ENCODE measurements around the gene SEMA6B. TPM values are rescaled to one million over a fixed set of nuclear protein-coding genes. Genes with fewer than 3 reads are reported as not detected.

The SEMA6B gene
- total RNA-seq, 6 donors from 2014 or later = 3.4 to 33.1 (median 7.6) TPM

DNA sequence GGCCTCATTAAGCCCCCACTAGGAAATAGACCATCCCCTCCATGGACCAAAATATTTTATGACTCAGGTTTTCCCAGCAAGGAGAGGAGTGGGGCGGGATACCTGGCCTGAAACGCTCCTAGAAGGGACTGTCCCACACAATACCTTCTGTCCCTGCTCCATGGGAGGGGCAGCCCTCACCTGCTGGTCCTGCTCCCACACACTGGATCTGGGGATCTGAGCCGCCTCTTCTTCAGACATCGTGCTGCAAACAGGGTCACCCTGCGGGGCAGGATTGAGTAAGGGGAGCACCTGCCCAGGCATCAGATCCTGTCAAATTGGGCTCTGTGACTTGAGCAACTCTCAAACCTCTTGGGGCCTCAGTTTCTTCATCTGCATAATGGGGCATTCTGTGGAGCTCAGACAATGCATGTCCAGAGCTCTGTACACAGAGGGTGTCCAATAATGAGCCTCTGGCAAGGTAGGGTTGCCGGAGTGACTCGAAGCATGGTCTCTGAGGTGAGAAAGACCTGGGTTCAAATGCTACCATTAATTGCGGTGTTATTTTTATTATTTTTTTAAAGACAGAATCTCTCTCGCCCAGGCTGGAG is 25.6 kb downstream of the SEMA6B start:
- peaks cover 0 to 36% (median 17%) of the 10 kb centered on the region in 4 donors for H3K4me1 ChIP-seq
- DNase-seq (no peak), ATAC-seq (ENCODE audit: low FRiP score in 2 of 2) (no peak)
- no peak overlapping the region for H3K27ac ChIP-seq
- no peaks in the 10 kb centered on the region for H3K36me3 ChIP-seq
- H3K27me3 ChIP-seq = no peaks in the 10 kb centered on the region
- TF ChIP-seq POLR2AphosphoS5 (IDR thresholded peaks at IDR 0.05) = no peak
- TF ChIP-seq, protein P1, sequence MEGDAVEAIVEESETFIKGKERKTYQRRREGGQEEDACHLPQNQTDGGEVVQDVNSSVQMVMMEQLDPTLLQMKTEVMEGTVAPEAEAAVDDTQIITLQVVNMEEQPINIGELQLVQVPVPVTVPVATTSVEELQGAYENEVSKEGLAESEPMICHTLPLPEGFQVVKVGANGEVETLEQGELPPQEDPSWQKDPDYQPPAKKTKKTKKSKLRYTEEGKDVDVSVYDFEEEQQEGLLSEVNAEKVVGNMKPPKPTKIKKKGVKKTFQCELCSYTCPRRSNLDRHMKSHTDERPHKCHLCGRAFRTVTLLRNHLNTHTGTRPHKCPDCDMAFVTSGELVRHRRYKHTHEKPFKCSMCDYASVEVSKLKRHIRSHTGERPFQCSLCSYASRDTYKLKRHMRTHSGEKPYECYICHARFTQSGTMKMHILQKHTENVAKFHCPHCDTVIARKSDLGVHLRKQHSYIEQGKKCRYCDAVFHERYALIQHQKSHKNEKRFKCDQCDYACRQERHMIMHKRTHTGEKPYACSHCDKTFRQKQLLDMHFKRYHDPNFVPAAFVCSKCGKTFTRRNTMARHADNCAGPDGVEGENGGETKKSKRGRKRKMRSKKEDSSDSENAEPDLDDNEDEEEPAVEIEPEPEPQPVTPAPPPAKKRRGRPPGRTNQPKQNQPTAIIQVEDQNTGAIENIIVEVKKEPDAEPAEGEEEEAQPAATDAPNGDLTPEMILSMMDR (IDR thresholded peaks at IDR 0.05) = no peak
- TF ChIP-seq POLR2A (IDR thresholded peaks at IDR 0.05) = no peak
- TF ChIP-seq EP300 (IDR thresholded peaks at IDR 0.05) = no peak
- WGBS, 2 donors = 73 to 87% methylated on average over 6 to 9 of the region's 9 CpGs
- H3K9me3 ChIP-seq = no peaks in the 10 kb centered on the region
- no peak overlapping the region for H3K4me3 ChIP-seq

DNA sequence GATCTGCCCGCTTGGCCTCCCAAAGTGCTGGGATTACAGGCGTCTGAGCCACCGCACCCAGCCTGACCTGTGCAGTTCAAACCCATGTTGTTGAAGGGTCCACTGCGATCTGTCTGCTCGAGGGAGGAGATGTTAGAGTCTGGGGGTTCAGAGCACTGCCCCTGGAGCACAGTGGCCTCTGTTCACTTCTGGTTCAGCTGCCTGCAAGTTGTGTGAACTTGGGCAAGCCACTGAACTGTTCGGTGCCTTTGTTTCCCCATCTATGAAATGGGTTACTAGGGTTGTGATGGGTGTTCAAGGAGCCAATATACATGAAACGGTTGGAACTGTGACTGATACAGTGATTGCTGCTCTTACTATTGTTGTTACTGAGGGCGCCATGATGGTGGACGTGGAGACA is 26.1 kb downstream of the SEMA6B start:
- no peak for DNase-seq
- 80 to 84% methylated on average over 9 of the region's 9 CpGs for WGBS, 2 donors
- Histone ChIP-seq H3K27ac (no peak overlapping the region), H3K4me3 (no peak overlapping the region), H3K36me3 (no peaks in the 10 kb centered on the region), H3K4me1 (peaks cover 0 to 36% (median 16%) of the 10 kb centered on the region in 4 donors), H3K9me3 (no peaks in the 10 kb centered on the region), H3K27me3 (no peaks in the 10 kb centered on the region)
- no peak for ATAC-seq (ENCODE audit: low FRiP score in 2 of 2)
- TF ChIP-seq POLR2AphosphoS5 (IDR thresholded peaks at IDR 0.05) = no peak
- TF ChIP-seq POLR2A (IDR thresholded peaks at IDR 0.05) = no peak
- TF ChIP-seq EP300 (IDR thresholded peaks at IDR 0.05) = no peak
- TF ChIP-seq, protein P1 (IDR thresholded peaks at IDR 0.05) = no peak

DNA sequence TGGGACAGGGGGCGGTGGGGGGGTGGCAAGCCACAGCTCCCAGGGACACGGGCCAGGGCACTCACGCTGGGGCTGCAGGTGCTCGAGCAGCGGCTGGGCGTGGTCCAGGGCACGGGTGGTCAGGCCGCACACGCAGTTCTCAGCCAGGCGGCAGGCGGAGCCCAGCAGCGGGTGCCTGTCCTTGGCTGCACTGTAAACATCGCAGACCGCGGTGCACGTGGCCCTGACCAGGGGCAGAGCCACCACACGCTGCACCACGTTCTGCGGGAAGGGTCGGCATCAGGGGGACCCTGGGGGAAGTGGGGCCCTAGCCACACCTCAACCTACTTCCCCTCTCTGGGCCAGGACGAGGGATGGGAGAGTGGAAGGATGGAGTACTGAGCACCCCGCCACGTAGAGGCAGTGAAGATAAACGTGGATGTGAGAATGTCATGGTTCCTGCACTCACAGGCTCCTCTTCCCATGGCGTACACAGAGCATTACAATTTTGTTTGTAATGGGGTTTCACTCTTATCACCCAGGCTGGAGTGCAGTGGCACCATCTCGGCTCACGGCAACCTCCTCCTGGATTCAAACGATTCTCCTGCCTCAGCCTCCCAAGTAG is 27.8 kb downstream of the SEMA6B start:
- ATAC-seq (ENCODE audit: low FRiP score in 2 of 2) (no peak), DNase-seq (no peak)
- Histone ChIP-seq H3K9me3 (no peaks in the 10 kb centered on the region), H3K27ac (no peak overlapping the region), H3K4me1 (peaks cover 0 to 24% (median 13%) of the 10 kb centered on the region in 4 donors), H3K27me3 (no peaks in the 10 kb centered on the region), H3K36me3 (no peaks in the 10 kb centered on the region), H3K4me3 (no peak overlapping the region)
- WGBS, 2 donors = 52 to 59% methylated on average over 12 to 28 of the region's 28 CpGs
- TF ChIP-seq POLR2AphosphoS5 (IDR thresholded peaks at IDR 0.05) = no peak
- TF ChIP-seq, protein P1 (IDR thresholded peaks at IDR 0.05) = no peak
- no peak for TF ChIP-seq POLR2A (IDR thresholded peaks at IDR 0.05)
- TF ChIP-seq EP300 (IDR thresholded peaks at IDR 0.05) = no peak

DNA sequence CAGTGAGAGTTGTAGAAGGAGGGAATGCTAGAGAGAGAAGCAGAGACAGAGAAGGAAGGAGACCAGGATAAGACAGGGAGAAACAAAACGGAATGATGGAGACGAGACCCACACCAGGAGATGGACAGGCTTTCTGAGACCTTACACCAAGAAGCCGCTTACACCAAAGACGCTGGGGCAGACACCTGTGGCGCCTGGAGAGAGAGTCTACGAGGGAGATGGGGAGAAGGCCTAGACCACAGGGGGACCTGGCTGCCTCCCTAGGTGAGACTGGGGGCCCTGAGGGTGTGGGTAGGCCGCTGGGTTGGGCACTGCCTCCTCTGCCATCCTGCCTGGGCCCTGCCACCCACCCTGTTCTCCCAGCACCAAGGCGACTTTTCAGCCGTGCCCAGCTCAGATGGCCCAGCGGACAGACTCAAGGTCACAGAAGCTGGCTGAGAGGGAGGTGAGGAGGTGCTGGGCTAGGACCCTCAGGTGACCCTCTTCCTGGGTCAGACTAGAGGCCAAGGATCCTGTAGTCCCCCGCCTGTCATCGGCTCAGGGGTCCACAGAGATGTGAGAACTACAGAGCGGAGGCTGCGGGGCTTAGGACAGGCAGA is 29.5 kb downstream of the SEMA6B start:
- Histone ChIP-seq H3K9me3 (no peaks in the 10 kb centered on the region), H3K36me3 (no peaks in the 10 kb centered on the region), H3K27me3 (no peaks in the 10 kb centered on the region), H3K4me3 (no peak overlapping the region), H3K4me1 (peaks cover 0 to 7% (median 3%) of the 10 kb centered on the region in 4 donors), H3K27ac (no peak overlapping the region)
- TF ChIP-seq, protein P1 (IDR thresholded peaks at IDR 0.05) = no peak
- no peak for TF ChIP-seq EP300 (IDR thresholded peaks at IDR 0.05)
- no peak for TF ChIP-seq POLR2AphosphoS5 (IDR thresholded peaks at IDR 0.05)
- no peak for TF ChIP-seq POLR2A (IDR thresholded peaks at IDR 0.05)
- ATAC-seq (ENCODE audit: low FRiP score in 2 of 2) (no peak), DNase-seq (no peak)
- WGBS, 2 donors = 78 to 83% methylated on average over 10 to 14 of the region's 14 CpGs
